Upper lobe of left lung (tissue), 6 donors: Measurements from ENCODE around the gene TUBB. TPM values are rescaled to one million over a fixed set of nuclear protein-coding genes. Genes with fewer than 3 reads are reported as not detected.
A peak's percentile ranks its signal among the peaks of the same experiment; 100 is the strongest.
"Not testable (repeated sequence)": the region's sequence is repeated elsewhere in the genome, so short reads cannot be mapped to it uniquely, and the experiment has no call there.

Experiments
- ATAC-seq, 2 donors: fragments of 200-7000 bp; cut with Tn5 transposase; one replicate each; pipeline ENCODE4 v1.9.1; 2022; ENCODE audit warnings: mild to moderate bottlenecking in 2 of 2, moderate library complexity in 2 of 2; ENCODE audit not compliant: low FRiP score in 2 of 2
- DNase-seq, 2 donors: peaks; one replicate each; pipeline ENCODE4 v3.0.0-alpha.2; 2019 to 2020
- H3K27ac ChIP-seq, 4 donors: fragments of 200-600 bp; sonication (generic); one replicate each; pipeline ENCODE4 v1.5.1; 2016 to 2019
- H3K27me3 ChIP-seq, 4 donors: fragments of 200-600 bp; sonication (generic); one replicate each; pipeline ENCODE4 v1.5.1; 2017 to 2019
- H3K36me3 ChIP-seq, 4 donors: fragments of 200-600 bp; sonication (generic); one replicate each; pipeline ENCODE4 v1.5.1; 2016 to 2019
- H3K4me1 ChIP-seq, 4 donors: fragments of 200-600 bp; sonication (generic); one replicate each; pipeline ENCODE4 v1.5.1; 2018 to 2019
- H3K4me3 ChIP-seq, 4 donors: fragments of 200-600 bp; sonication (generic); one replicate each; pipeline ENCODE4 v1.5.1; 2017 to 2019; ENCODE audit warnings: mild to moderate bottlenecking in 2 of 4, moderate library complexity in 1 of 4
- H3K9me3 ChIP-seq, 4 donors: fragments of 200-600 bp; sonication (generic); one replicate each; pipeline ENCODE4 v1.5.1; 2018 to 2019
- CTCF ChIP-seq, 6 experiments: fragments of 450-650 bp in 4 of 6; fragments of 200-600 bp in 2 of 6; sonication (generic) in 2 of 6; IDR thresholded peaks; one replicate each; pipeline ENCODE4 v1.5.1; 2016 to 2019; ENCODE audit warnings: antibody characterized with exemption in 6 of 6
- EP300 ChIP-seq, 4 donors: sonication (generic); formaldehyde crosslinking; IDR thresholded peaks; one replicate each; pipeline ENCODE4 v1.5.1; 2017; ENCODE audit warnings: antibody characterized with exemption in 4 of 4, control low read depth in 2 of 4
- POLR2A ChIP-seq, 4 donors: fragments of 450-650 bp; IDR thresholded peaks; one replicate each; pipeline ENCODE4 v1.5.1; 2016 to 2017; ENCODE audit warnings: antibody characterized with exemption in 4 of 4, mild to moderate bottlenecking in 2 of 4
- POLR2AphosphoS5 ChIP-seq, 2 donors: sonication (generic); formaldehyde crosslinking; IDR thresholded peaks; one replicate each; pipeline ENCODE4 v1.5.1; 2017; ENCODE audit warnings: antibody characterized with exemption in 2 of 2
- WGBS, 2 donors: methylation state at CpG; one replicate each; pipeline ENCODE4 v1.1.5; 2017 to 2018; 5-methylcytosine and 5-hydroxymethylcytosine counted together
- total RNA-seq, 6 donors: library from RNA; depleted of rRNA in 4 of 6; stranded (reverse); fragments of >200 nt in 4 of 6; gene quantifications; one replicate each; pipeline versions ENCODE4 v1.1.0 to v1.2.1, GENCODE V29; 2016 to 2021
- donor health status: DM: no; HTN: no; CAD: no; lungs with moderate emphysema.
- donor health status: DM: no; HTN: yes; CAD: no; lungs with severe emphysema.

The TUBB gene
- total RNA-seq, 6 donors from 2014 or later: 71.2 to 347 (median 149) TPM

DNA sequence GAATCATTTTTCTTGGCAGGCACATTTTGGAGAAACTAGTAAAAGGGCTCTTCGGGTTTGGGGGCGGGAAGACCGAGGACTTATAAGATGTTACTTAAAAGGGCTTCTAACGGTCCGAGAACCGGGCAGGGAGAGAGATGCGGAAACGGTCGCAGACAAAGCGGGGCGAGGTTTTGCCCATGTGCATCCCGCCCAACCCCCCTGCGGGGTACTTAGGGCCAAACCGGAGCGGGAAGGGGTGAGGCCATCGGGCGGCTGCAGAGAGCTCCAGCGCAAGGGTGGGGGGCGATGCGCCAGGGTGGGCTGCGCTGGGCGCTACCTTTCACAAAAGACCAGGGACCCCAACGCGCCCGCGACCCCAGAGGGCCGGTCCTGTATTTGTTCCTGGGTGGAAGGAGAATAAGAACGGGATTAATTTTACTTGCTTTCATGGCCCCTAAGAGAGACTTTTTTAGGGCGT, 616 bp downstream of the TUBB start:
- Histone ChIP-seq H3K27me3 (no peaks in the 10 kb centered on the region), H3K36me3 (peaks cover 24 to 37% (median 29%) of the 10 kb centered on the region in 4 donors), H3K9me3 (no peaks in the 10 kb centered on the region), H3K4me1 (peaks cover 41 to 68% (median 60%) of the 10 kb centered on the region in 4 donors), H3K4me3 (peak overlapping the region; percentile 64 to 87 (median 76)), H3K27ac (peak overlapping the region; percentile 91 to 95 (median 92))
- WGBS, 2 donors: 0 to 1% methylated on average over 25 to 27 of the region's 29 CpGs
- TF ChIP-seq CTCF (IDR thresholded peaks at IDR 0.05) (no peak), POLR2AphosphoS5 (IDR thresholded peaks at IDR 0.05) (peak in 1 of 2 donors; percentile 26)
- peak; percentile 87 to 91 for DNase-seq
- peak; percentile 24 to 31 for ATAC-seq

DNA sequence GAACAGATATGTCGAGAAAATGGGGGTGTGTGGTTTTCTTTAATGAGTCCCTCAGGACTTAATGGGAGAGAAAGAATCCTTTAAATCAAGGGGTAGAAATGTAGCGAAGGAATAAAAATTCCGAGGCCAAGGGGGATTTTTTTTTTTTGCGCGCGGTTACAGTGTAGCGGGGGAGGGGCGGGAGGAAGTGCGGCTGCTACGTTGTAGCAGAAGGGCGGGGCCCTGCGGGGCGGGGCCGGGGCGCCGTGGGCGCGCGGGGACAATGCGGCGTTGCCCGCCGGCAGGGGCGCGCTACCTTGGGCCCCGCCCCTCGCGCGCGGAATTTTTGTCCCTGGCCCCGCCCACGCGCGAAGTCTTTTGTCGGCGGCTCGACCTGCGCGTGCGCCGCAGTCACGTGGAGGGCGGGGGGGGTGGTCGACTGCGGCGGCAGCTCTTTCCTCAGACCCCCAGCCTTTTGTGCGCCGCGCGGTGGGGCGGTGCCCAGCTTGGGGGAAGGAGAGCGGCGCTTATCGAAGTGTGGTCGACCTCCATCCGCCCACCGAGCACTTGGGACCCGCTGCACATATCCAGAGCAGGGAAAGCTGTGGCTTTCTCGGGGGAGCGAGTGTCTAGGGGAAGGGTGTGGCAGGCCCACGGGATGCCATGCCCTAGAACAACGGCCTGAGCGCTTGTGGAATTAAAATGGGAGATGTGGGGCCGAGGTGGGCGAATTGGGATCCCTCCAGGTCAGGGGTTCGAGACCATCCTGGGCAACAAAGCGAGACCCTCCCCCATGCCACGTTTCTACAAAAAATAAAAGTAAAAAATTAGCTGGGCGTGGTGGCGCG, 1.3 kb downstream of the TUBB start:
- Histone ChIP-seq H3K4me3 (peak overlapping the region; percentile 64 to 87 (median 76)), H3K9me3 (no peaks in the 10 kb centered on the region), H3K27me3 (no peaks in the 10 kb centered on the region), H3K36me3 (peaks cover 24 to 43% (median 32%) of the 10 kb centered on the region in 4 donors), H3K4me1 (peaks cover 36 to 67% (median 55%) of the 10 kb centered on the region in 4 donors), H3K27ac (peak overlapping the region; percentile 91 to 95 (median 92))
- ATAC-seq (peak; percentile 86), DNase-seq (peak; percentile 91 to 99)
- TF ChIP-seq EP300 (IDR thresholded peaks at IDR 0.05) (no peak), POLR2A (IDR thresholded peaks at IDR 0.05) (peak in 2 of 4 donors; percentile 29 to 69), POLR2AphosphoS5 (IDR thresholded peaks at IDR 0.05) (peak; percentile 46 to 55), CTCF (IDR thresholded peaks at IDR 0.05) (peak; percentile 22 to 79 (median 72))
- WGBS, 2 donors: 2 to 4% methylated on average over 27 to 65 of the region's 71 CpGs

- 9 to 12% methylated on average over 10 of the region's 10 CpGs for WGBS, 2 donors
- ATAC-seq, H3K9me3 ChIP-seq, H3K27me3 ChIP-seq: not testable (repeated sequence)
- Histone ChIP-seq H3K27ac (peak overlapping the region; percentile 91 to 95 (median 92)), H3K4me3 (peak overlapping the region; percentile 64 to 87 (median 72)), H3K4me1 (peaks cover 32 to 62% (median 51%) of the 10 kb centered on the region in 4 donors), H3K36me3 (peaks cover 24 to 49% (median 34%) of the 10 kb centered on the region in 4 donors)
- peak in 1 of 2 donors; percentile 40 for DNase-seq
Measured at GRCh38 chr6:30722025-30722279, 1.8 kb downstream of the TUBB start.

- peaks cover 32 to 62% (median 51%) of the 10 kb centered on the region in 4 donors for H3K4me1 ChIP-seq
- no peaks in the 10 kb centered on the region for H3K27me3 ChIP-seq
- no peaks in the 10 kb centered on the region for H3K9me3 ChIP-seq
- ATAC-seq (peak; percentile 57 to 72), DNase-seq (peak in 1 of 2 donors; percentile 82)
- H3K4me3 ChIP-seq: peak overlapping the region in 3 of 4 donors; percentile 64 to 87 (median 77)
- H3K36me3 ChIP-seq: peaks cover 24 to 54% (median 39%) of the 10 kb centered on the region in 4 donors
- TF ChIP-seq EP300 (IDR thresholded peaks at IDR 0.05): no peak
- peak; percentile 93 to 97 (median 94) for TF ChIP-seq CTCF (IDR thresholded peaks at IDR 0.05)
- peak in 1 of 2 donors; percentile 67 for TF ChIP-seq POLR2AphosphoS5 (IDR thresholded peaks at IDR 0.05)
- peak overlapping the region; percentile 91 to 95 (median 92) for H3K27ac ChIP-seq
- WGBS, 2 donors: 15 to 20% methylated on average over 21 to 27 of the region's 27 CpGs
Measured at GRCh38 chr6:30722280-30723112, 2.3 kb downstream of the TUBB start.

DNA sequence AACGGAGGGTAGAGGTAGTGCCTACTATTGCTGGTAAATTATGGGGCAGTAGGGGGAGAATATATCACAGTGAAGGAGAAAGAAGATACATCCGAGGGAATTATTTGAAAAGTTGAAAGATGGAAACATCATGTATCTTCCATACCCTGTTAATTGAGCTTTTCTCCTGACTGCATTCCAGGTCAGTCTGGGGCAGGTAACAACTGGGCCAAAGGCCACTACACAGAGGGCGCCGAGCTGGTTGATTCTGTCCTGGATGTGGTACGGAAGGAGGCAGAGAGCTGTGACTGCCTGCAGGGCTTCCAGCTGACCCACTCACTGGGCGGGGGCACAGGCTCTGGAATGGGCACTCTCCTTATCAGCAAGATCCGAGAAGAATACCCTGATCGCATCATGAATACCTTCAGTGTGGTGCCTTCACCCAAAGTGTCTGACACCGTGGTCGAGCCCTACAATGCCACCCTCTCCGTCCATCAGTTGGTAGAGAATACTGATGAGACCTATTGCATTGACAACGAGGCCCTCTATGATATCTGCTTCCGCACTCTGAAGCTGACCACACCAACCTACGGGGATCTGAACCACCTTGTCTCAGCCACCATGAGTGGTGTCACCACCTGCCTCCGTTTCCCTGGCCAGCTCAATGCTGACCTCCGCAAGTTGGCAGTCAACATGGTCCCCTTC, 3.1 kb downstream of the TUBB start:
- peak overlapping the region in 1 of 4 donors; percentile 91 for H3K27ac ChIP-seq
- not testable (repeated sequence) for DNase-seq, ATAC-seq, H3K27me3 ChIP-seq, H3K9me3 ChIP-seq
- 70 to 74% methylated on average over 13 to 16 of the region's 16 CpGs for WGBS, 2 donors
- peak overlapping the region in 1 of 4 donors; percentile 87 for H3K4me3 ChIP-seq
- peaks cover 26 to 56% (median 45%) of the 10 kb centered on the region in 4 donors for H3K4me1 ChIP-seq
- H3K36me3 ChIP-seq: peaks cover 28 to 62% (median 47%) of the 10 kb centered on the region in 4 donors

- H3K36me3 ChIP-seq: peaks cover 29 to 70% (median 53%) of the 10 kb centered on the region in 4 donors
Measured at GRCh38 chr6:30723843-30724741, 3.9 kb downstream of the TUBB start.

More at GRCh38 chr6:30723843-30724741, 3.9 kb downstream of the TUBB start:
- not testable (repeated sequence) for ATAC-seq, H3K27me3 ChIP-seq, DNase-seq, H3K4me3 ChIP-seq, H3K9me3 ChIP-seq
- peaks cover 18 to 48% (median 37%) of the 10 kb centered on the region in 4 donors for H3K4me1 ChIP-seq
- 64 to 67% methylated on average over 17 to 29 of the region's 29 CpGs for WGBS, 2 donors
- H3K27ac ChIP-seq: peak overlapping the region in 2 of 4 donors; percentile 13 to 32
